ENCODE results near the gene SYNE1.

Gene SYNE1

DNA sequence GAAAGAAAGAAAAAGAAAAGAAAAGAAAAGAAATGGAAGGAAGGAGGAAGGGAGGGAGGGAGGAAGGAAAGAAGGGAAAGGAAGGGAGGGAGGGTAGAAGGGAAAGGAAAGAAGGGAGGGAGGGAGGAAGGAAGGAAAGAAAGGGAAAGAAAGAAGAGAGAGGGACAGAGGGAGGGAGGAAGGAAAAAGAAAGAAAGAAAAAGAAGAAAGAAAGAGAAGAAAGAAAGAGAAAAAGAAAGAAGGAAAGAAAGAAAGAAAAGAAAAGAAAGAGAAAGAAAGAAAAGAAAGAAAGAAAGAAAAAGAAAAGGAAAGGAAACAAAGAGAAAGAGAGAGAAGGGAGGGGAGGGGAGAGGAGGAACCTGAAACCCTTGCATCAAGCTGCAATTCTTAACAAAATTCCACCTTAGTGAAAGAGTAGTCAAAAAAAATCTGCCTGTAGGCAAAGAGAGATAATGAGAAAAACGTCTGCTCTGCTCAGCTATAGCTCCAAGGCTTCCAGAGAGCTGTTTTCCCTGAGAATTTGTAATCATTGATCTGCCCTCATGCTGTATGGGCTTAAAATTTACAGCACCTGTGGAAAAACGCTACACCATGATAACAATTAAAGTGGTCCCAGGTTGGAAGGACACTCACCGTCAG is 43.8 kb upstream of the SYNE1 start:
- Histone ChIP-seq H3K4me3 (replicated peaks; ENCODE audit: insufficient read depth, low read length) (no peak overlapping the region), H3K27ac (replicated peaks) (no peak overlapping the region), H3K27me3 (ENCODE audit: insufficient read depth, poor library complexity, severe bottlenecking) (no peaks in the 10 kb centered on the region)
- DNase-seq (ENCODE audit: low read depth in 1 of 2, low spot score in 1 of 2) = no peak
- TF ChIP-seq POLR2AphosphoS5 (IDR thresholded peaks at IDR 0.05; ENCODE audit: low read depth) = no peak
- TF ChIP-seq, protein P1, sequence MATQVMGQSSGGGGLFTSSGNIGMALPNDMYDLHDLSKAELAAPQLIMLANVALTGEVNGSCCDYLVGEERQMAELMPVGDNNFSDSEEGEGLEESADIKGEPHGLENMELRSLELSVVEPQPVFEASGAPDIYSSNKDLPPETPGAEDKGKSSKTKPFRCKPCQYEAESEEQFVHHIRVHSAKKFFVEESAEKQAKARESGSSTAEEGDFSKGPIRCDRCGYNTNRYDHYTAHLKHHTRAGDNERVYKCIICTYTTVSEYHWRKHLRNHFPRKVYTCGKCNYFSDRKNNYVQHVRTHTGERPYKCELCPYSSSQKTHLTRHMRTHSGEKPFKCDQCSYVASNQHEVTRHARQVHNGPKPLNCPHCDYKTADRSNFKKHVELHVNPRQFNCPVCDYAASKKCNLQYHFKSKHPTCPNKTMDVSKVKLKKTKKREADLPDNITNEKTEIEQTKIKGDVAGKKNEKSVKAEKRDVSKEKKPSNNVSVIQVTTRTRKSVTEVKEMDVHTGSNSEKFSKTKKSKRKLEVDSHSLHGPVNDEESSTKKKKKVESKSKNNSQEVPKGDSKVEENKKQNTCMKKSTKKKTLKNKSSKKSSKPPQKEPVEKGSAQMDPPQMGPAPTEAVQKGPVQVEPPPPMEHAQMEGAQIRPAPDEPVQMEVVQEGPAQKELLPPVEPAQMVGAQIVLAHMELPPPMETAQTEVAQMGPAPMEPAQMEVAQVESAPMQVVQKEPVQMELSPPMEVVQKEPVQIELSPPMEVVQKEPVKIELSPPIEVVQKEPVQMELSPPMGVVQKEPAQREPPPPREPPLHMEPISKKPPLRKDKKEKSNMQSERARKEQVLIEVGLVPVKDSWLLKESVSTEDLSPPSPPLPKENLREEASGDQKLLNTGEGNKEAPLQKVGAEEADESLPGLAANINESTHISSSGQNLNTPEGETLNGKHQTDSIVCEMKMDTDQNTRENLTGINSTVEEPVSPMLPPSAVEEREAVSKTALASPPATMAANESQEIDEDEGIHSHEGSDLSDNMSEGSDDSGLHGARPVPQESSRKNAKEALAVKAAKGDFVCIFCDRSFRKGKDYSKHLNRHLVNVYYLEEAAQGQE (IDR thresholded peaks at IDR 0.05; ENCODE audit: insufficient replicate concordance, low read depth) = no peak

DNA sequence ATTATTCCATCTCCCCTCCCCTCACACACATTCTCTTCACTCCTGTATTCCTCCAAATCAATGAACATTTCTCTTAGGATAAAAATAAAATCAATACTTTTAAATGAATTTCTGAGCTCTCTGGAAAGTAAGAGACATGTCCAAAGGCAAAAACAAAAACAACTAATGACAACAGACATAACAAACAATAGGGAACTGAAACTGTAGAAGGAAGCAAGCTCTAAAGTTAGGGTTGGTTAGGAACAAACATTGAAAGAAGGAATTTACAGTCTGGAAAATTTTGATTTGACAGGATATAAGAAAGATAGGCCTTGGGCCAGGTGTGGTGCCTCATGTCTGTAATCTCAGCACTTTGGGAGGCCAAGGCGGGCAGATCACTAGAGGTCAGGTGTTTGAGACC is 43.0 kb upstream of the SYNE1 start:
- no peak overlapping the region for H3K4me3 ChIP-seq (replicated peaks; ENCODE audit: insufficient read depth, low read length)
- H3K27ac ChIP-seq (replicated peaks) = no peak overlapping the region
- no peak for DNase-seq (ENCODE audit: low read depth in 1 of 2, low spot score in 1 of 2)
- TF ChIP-seq CTCF (IDR thresholded peaks at IDR 0.05; ENCODE audit: insufficient read depth, low read length) (no peak), SPI1 (IDR thresholded peaks at IDR 0.05; ENCODE audit: borderline replicate concordance, low read depth) (no peak), GABPA (IDR thresholded peaks at IDR 0.05; ENCODE audit: low read depth) (no peak), POLR2AphosphoS5 (IDR thresholded peaks at IDR 0.05; ENCODE audit: low read depth) (no peak)
- TF ChIP-seq, protein P1 (IDR thresholded peaks at IDR 0.05; ENCODE audit: insufficient replicate concordance, low read depth) = no peak
- H3K27me3 ChIP-seq (ENCODE audit: insufficient read depth, poor library complexity, severe bottlenecking) = no peaks in the 10 kb centered on the region

GRCh38 chr6:152673236-152673635 is 36.1 kb upstream of the SYNE1 start:
- Histone ChIP-seq H3K27me3 (ENCODE audit: insufficient read depth, poor library complexity, severe bottlenecking) (peaks cover 2% of the 10 kb centered on the region), H3K4me3 (replicated peaks; ENCODE audit: insufficient read depth, low read length) (no peak overlapping the region), H3K27ac (replicated peaks) (no peak overlapping the region)
- DNase-seq (ENCODE audit: low read depth in 1 of 2, low spot score in 1 of 2) = no peak
- TF ChIP-seq, protein P1 (IDR thresholded peaks at IDR 0.05; ENCODE audit: insufficient replicate concordance, low read depth) = no peak

DNA sequence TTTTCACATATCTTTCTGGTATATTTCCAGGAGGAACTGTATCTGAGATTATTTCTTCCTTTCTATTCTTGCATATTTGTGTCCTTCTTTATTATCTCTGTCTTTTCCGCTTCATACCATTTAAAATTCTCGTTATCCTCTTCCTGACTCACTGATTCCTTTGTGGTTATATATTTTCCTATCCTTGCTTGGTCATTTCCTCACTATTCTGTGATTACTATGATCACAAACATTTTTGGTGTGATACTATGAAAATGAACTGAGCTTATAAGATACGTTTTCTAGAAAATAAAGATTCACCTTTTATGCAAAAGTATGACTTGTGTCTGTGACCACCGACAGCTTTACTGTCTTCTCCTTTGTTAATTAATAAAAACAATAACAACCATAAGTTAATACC is 34.0 kb upstream of the SYNE1 start:
- no peak overlapping the region for H3K4me3 ChIP-seq (replicated peaks; ENCODE audit: insufficient read depth, low read length)
- DNase-seq (ENCODE audit: low read depth in 1 of 2, low spot score in 1 of 2) = no peak
- peaks cover 2% of the 10 kb centered on the region for H3K27me3 ChIP-seq (ENCODE audit: insufficient read depth, poor library complexity, severe bottlenecking)
- no peak overlapping the region for H3K27ac ChIP-seq (replicated peaks)
- TF ChIP-seq, protein P1 (IDR thresholded peaks at IDR 0.05; ENCODE audit: insufficient replicate concordance, low read depth) = no peak

All from HL-60 (cell line).